ENCODE measurements around the gene MPC1.

The MPC1 gene

GRCh38 chr6:166342349-166343149, 40.2 kb downstream of the MPC1 start, which contains the start of gene SFT2D1:
TSS of gene SFT2D1 (minus strand) at chr6:166342545. CDS start at chr6:166342481, 64 bp downstream.
- H3K27ac ChIP-seq (ENCODE audit: low read depth, low read length) = peak within 1 kb of the TSS; percentile 93
- no peaks in the 10 kb centered on the region for H3K9me3 ChIP-seq (ENCODE audit: low read length)

GRCh38 chr6:166341977-166342348, 40.8 kb downstream of the MPC1 start:
- Histone ChIP-seq H3K36me3 (ENCODE audit: insufficient read depth, low read length) (peaks cover 11% of the 10 kb centered on the region), H3K4me1 (ENCODE audit: insufficient read depth, low read length) (peaks cover 35% of the 10 kb centered on the region)

More at GRCh38 chr6:166342349-166343149, 40.2 kb downstream of the MPC1 start, which contains the start of gene SFT2D1:
- Histone ChIP-seq H3K27me3 (ENCODE audit: control insufficient read depth in 1 of 2, insufficient read depth in 2 of 2, low read length in 2 of 2) (no peaks in the 10 kb centered on the region), H3K4me1 (ENCODE audit: insufficient read depth, low read length) (peaks cover 35% of the 10 kb centered on the region), H3K36me3 (ENCODE audit: insufficient read depth, low read length) (peaks cover 6% of the 10 kb centered on the region), H3K4me3 (ENCODE audit: low read depth in 1 of 2, low read length in 2 of 2) (peak within 1 kb of the TSS; percentile 94 to 100), H3K9ac (ENCODE audit: low read length) (peak within 1 kb of the TSS; percentile 77)

GRCh38 chr6:166341464-166341863, 41.3 kb downstream of the MPC1 start:
- Histone ChIP-seq H3K9me3 (ENCODE audit: low read length) (no peaks in the 10 kb centered on the region), H3K4me1 (ENCODE audit: insufficient read depth, low read length) (peaks cover 35% of the 10 kb centered on the region), H3K36me3 (ENCODE audit: insufficient read depth, low read length) (peaks cover 15% of the 10 kb centered on the region), H3K4me3 (ENCODE audit: low read depth in 1 of 2, low read length in 2 of 2) (peak overlapping the region; percentile 94 to 100), H3K27ac (ENCODE audit: low read depth, low read length) (peak overlapping the region; percentile 93), H3K27me3 (ENCODE audit: control insufficient read depth in 1 of 2, insufficient read depth in 2 of 2, low read length in 2 of 2) (no peaks in the 10 kb centered on the region), H3K9ac (ENCODE audit: low read length) (peak overlapping the region; percentile 77)

More at GRCh38 chr6:166341977-166342348, 40.8 kb downstream of the MPC1 start:
- Histone ChIP-seq H3K27me3 (ENCODE audit: control insufficient read depth in 1 of 2, insufficient read depth in 2 of 2, low read length in 2 of 2) (no peaks in the 10 kb centered on the region), H3K4me3 (ENCODE audit: low read depth in 1 of 2, low read length in 2 of 2) (peak overlapping the region; percentile 94 to 100), H3K27ac (ENCODE audit: low read depth, low read length) (peak overlapping the region; percentile 93), H3K9me3 (ENCODE audit: low read length) (no peaks in the 10 kb centered on the region), H3K9ac (ENCODE audit: low read length) (peak overlapping the region; percentile 77)

- Histone ChIP-seq H3K4me3 (ENCODE audit: low read depth in 1 of 2, low read length in 2 of 2) (no peak overlapping the region), H3K27me3 (ENCODE audit: control insufficient read depth in 1 of 2, insufficient read depth in 2 of 2, low read length in 2 of 2) (no peaks in the 10 kb centered on the region), H3K9me3 (ENCODE audit: low read length) (no peaks in the 10 kb centered on the region), H3K4me1 (ENCODE audit: insufficient read depth, low read length) (peaks cover 35% of the 10 kb centered on the region), H3K36me3 (ENCODE audit: insufficient read depth, low read length) (peaks cover 25% of the 10 kb centered on the region), H3K27ac (ENCODE audit: low read depth, low read length) (no peak overlapping the region), H3K9ac (ENCODE audit: low read length) (no peak overlapping the region)
These were observed 43.9 kb downstream of the MPC1 start for GRCh38 chr6:166338854-166339253.

- H3K27me3 ChIP-seq (ENCODE audit: control insufficient read depth in 1 of 2, insufficient read depth in 2 of 2, low read length in 2 of 2) = no peaks in the 10 kb centered on the region
- no peak overlapping the region for H3K27ac ChIP-seq (ENCODE audit: low read depth, low read length)
- peaks cover 34% of the 10 kb centered on the region for H3K4me1 ChIP-seq (ENCODE audit: insufficient read depth, low read length)
- no peaks in the 10 kb centered on the region for H3K9me3 ChIP-seq (ENCODE audit: low read length)
- peaks cover 25% of the 10 kb centered on the region for H3K36me3 ChIP-seq (ENCODE audit: insufficient read depth, low read length)
- no peak overlapping the region for H3K4me3 ChIP-seq (ENCODE audit: low read depth in 1 of 2, low read length in 2 of 2)
- no peak overlapping the region for H3K9ac ChIP-seq (ENCODE audit: low read length)
These were observed 45.9 kb downstream of the MPC1 start for GRCh38 chr6:166336847-166337246.

- Histone ChIP-seq H3K27me3 (ENCODE audit: control insufficient read depth in 1 of 2, insufficient read depth in 2 of 2, low read length in 2 of 2) (no peaks in the 10 kb centered on the region), H3K9ac (ENCODE audit: low read length) (no peak overlapping the region), H3K9me3 (ENCODE audit: low read length) (no peaks in the 10 kb centered on the region), H3K27ac (ENCODE audit: low read depth, low read length) (no peak overlapping the region), H3K4me3 (ENCODE audit: low read depth in 1 of 2, low read length in 2 of 2) (no peak overlapping the region), H3K36me3 (ENCODE audit: insufficient read depth, low read length) (peaks cover 25% of the 10 kb centered on the region), H3K4me1 (ENCODE audit: insufficient read depth, low read length) (peaks cover 35% of the 10 kb centered on the region)
These were observed 47.1 kb downstream of the MPC1 start for GRCh38 chr6:166335378-166336302.

- H3K27ac ChIP-seq (ENCODE audit: low read depth, low read length) = no peak overlapping the region
- peaks cover 27% of the 10 kb centered on the region for H3K4me1 ChIP-seq (ENCODE audit: insufficient read depth, low read length)
- no peaks in the 10 kb centered on the region for H3K9me3 ChIP-seq (ENCODE audit: low read length)
These were observed 47.9 kb downstream of the MPC1 start for GRCh38 chr6:166334878-166335277.

GRCh38 chr6:166333172-166333995, 49.4 kb downstream of the MPC1 start:
- H3K27ac ChIP-seq (ENCODE audit: low read depth, low read length) = no peak overlapping the region
- peaks cover 32% of the 10 kb centered on the region for H3K36me3 ChIP-seq (ENCODE audit: insufficient read depth, low read length)
- no peaks in the 10 kb centered on the region for H3K9me3 ChIP-seq (ENCODE audit: low read length)
- no peak overlapping the region for H3K9ac ChIP-seq (ENCODE audit: low read length)
- no peak overlapping the region for H3K4me3 ChIP-seq (ENCODE audit: low read depth in 1 of 2, low read length in 2 of 2)
- H3K27me3 ChIP-seq (ENCODE audit: control insufficient read depth in 1 of 2, insufficient read depth in 2 of 2, low read length in 2 of 2) = no peaks in the 10 kb centered on the region
- H3K4me1 ChIP-seq (ENCODE audit: insufficient read depth, low read length) = peaks cover 17% of the 10 kb centered on the region

More at GRCh38 chr6:166334878-166335277, 47.9 kb downstream of the MPC1 start:
- peaks cover 25% of the 10 kb centered on the region for H3K36me3 ChIP-seq (ENCODE audit: insufficient read depth, low read length)
- no peak overlapping the region for H3K9ac ChIP-seq (ENCODE audit: low read length)
- no peaks in the 10 kb centered on the region for H3K27me3 ChIP-seq (ENCODE audit: control insufficient read depth in 1 of 2, insufficient read depth in 2 of 2, low read length in 2 of 2)
- H3K4me3 ChIP-seq (ENCODE audit: low read depth in 1 of 2, low read length in 2 of 2) = no peak overlapping the region

- H3K9me3 ChIP-seq (ENCODE audit: low read length) = no peaks in the 10 kb centered on the region
- H3K9ac ChIP-seq (ENCODE audit: low read length) = no peak overlapping the region
- no peaks in the 10 kb centered on the region for H3K27me3 ChIP-seq (ENCODE audit: control insufficient read depth in 1 of 2, insufficient read depth in 2 of 2, low read length in 2 of 2)
- H3K4me1 ChIP-seq (ENCODE audit: insufficient read depth, low read length) = peaks cover 13% of the 10 kb centered on the region
- no peak overlapping the region for H3K4me3 ChIP-seq (ENCODE audit: low read depth in 1 of 2, low read length in 2 of 2)
- peaks cover 29% of the 10 kb centered on the region for H3K36me3 ChIP-seq (ENCODE audit: insufficient read depth, low read length)
- H3K27ac ChIP-seq (ENCODE audit: low read depth, low read length) = no peak overlapping the region
These were observed 51.0 kb downstream of the MPC1 start for GRCh38 chr6:166331503-166332415.

GRCh38 chr6:166330612-166331011, 52.1 kb downstream of the MPC1 start:
- Histone ChIP-seq H3K4me1 (ENCODE audit: insufficient read depth, low read length) (peaks cover 13% of the 10 kb centered on the region), H3K27ac (ENCODE audit: low read depth, low read length) (no peak overlapping the region), H3K36me3 (ENCODE audit: insufficient read depth, low read length) (peaks cover 29% of the 10 kb centered on the region), H3K9me3 (ENCODE audit: low read length) (no peaks in the 10 kb centered on the region), H3K4me3 (ENCODE audit: low read depth in 1 of 2, low read length in 2 of 2) (no peak overlapping the region), H3K27me3 (ENCODE audit: control insufficient read depth in 1 of 2, insufficient read depth in 2 of 2, low read length in 2 of 2) (no peaks in the 10 kb centered on the region), H3K9ac (ENCODE audit: low read length) (no peak overlapping the region)
